ENCODE measurements around the gene PNLIPRP3. TPM values are rescaled to one million over a fixed set of nuclear protein-coding genes. Genes with fewer than 3 reads are reported as not detected.

PNLIPRP3 gene
- total RNA-seq, 1 donor from 2014 or later: not detected

- no peak for TF ChIP-seq EZH2 (IDR thresholded peaks at IDR 0.05)
- no peak for TF ChIP-seq CTCF (IDR thresholded peaks at IDR 0.05)
- TF ChIP-seq EZH2phosphoT487 (IDR thresholded peaks at IDR 0.05): no peak
- Histone ChIP-seq H3K4me3 (no peak overlapping the region), H3K9ac (no peak overlapping the region), H3K9me3 (ENCODE audit: low read depth) (no peaks in the 10 kb centered on the region), H3K27ac (no peak overlapping the region), H3F3A (ENCODE audit: low read depth) (no peaks in the 10 kb centered on the region), H3K4me1 (no peaks in the 10 kb centered on the region), H2AFZ (replicated peaks) (no peak overlapping the region), H3K4me2 (no peak overlapping the region), H4K20me1 (ENCODE audit: low read depth) (no peaks in the 10 kb centered on the region), H3K79me2 (ENCODE audit: low read depth) (no peaks in the 10 kb centered on the region), H3K27me3 (no peaks in the 10 kb centered on the region), H3K36me3 (no peaks in the 10 kb centered on the region)
- DNase-seq (ENCODE audit: low spot score): no peak
- H3K27ac Mint-ChIP-seq: no peak overlapping the region
- H3K9me3 Mint-ChIP-seq: peaks cover 10% of the 10 kb centered on the region
- no peaks in the 10 kb centered on the region for H3K36me3 Mint-ChIP-seq
- peaks cover 11% of the 10 kb centered on the region for H3K27me3 Mint-ChIP-seq (ENCODE audit: insufficient read depth, low read depth)
- H3K4me3 Mint-ChIP-seq: no peak overlapping the region
- H3K4me1 Mint-ChIP-seq: peaks cover 7% of the 10 kb centered on the region
Observed at GRCh38 chr10:116476461-116476860, 48.8 kb downstream of the PNLIPRP3 start.

GRCh38 chr10:116477986-116478664, 50.5 kb downstream of the PNLIPRP3 start:
- Mint-ChIP-seq H3K27ac (no peak overlapping the region), H3K4me3 (no peak overlapping the region), H3K4me1 (peaks cover under 1% of the 10 kb centered on the region), H3K36me3 (no peaks in the 10 kb centered on the region), H3K27me3 (ENCODE audit: insufficient read depth, low read depth) (peaks cover 11% of the 10 kb centered on the region), H3K9me3 (peaks cover 18% of the 10 kb centered on the region)
- no peak for DNase-seq (ENCODE audit: low spot score)
- no peaks in the 10 kb centered on the region for H3K36me3 ChIP-seq
- H3K9ac ChIP-seq: no peak overlapping the region
- H3K9me3 ChIP-seq (ENCODE audit: low read depth): no peaks in the 10 kb centered on the region
- no peak overlapping the region for H3K4me2 ChIP-seq
- H2AFZ ChIP-seq (replicated peaks): no peak overlapping the region
- H3K27ac ChIP-seq: no peak overlapping the region
- H3K4me3 ChIP-seq: no peak overlapping the region
- H4K20me1 ChIP-seq (ENCODE audit: low read depth): no peaks in the 10 kb centered on the region
- H3K79me2 ChIP-seq (ENCODE audit: low read depth): no peaks in the 10 kb centered on the region
- TF ChIP-seq EZH2phosphoT487 (IDR thresholded peaks at IDR 0.05) (no peak), CTCF (IDR thresholded peaks at IDR 0.05) (no peak), EZH2 (IDR thresholded peaks at IDR 0.05) (no peak)
- H3K27me3 ChIP-seq: no peaks in the 10 kb centered on the region
- no peaks in the 10 kb centered on the region for H3K4me1 ChIP-seq
- H3F3A ChIP-seq (ENCODE audit: low read depth): no peaks in the 10 kb centered on the region

- Histone ChIP-seq H3K4me2 (no peak overlapping the region), H3K27ac (no peak overlapping the region), H2AFZ (replicated peaks) (no peak overlapping the region), H3K9me3 (ENCODE audit: low read depth) (no peaks in the 10 kb centered on the region), H3K4me3 (no peak overlapping the region), H3K4me1 (no peaks in the 10 kb centered on the region), H3K27me3 (no peaks in the 10 kb centered on the region), H4K20me1 (ENCODE audit: low read depth) (no peaks in the 10 kb centered on the region), H3K9ac (no peak overlapping the region), H3K36me3 (no peaks in the 10 kb centered on the region), H3F3A (ENCODE audit: low read depth) (no peaks in the 10 kb centered on the region), H3K79me2 (ENCODE audit: low read depth) (no peaks in the 10 kb centered on the region)
- Mint-ChIP-seq H3K36me3 (no peaks in the 10 kb centered on the region), H3K27me3 (ENCODE audit: insufficient read depth, low read depth) (no peaks in the 10 kb centered on the region), H3K4me1 (peaks cover 9% of the 10 kb centered on the region), H3K27ac (peak overlapping the region; percentile 2), H3K4me3 (no peak overlapping the region), H3K9me3 (peaks cover 4% of the 10 kb centered on the region)
- no peak for DNase-seq (ENCODE audit: low spot score)
- TF ChIP-seq EZH2 (IDR thresholded peaks at IDR 0.05) (no peak), CTCF (IDR thresholded peaks at IDR 0.05) (no peak), EZH2phosphoT487 (IDR thresholded peaks at IDR 0.05) (no peak)
Observed at GRCh38 chr10:116486770-116487448, 59.3 kb downstream of the PNLIPRP3 start.
